ENCODE data around the gene BDH1. TPM values are rescaled to one million over a fixed set of nuclear protein-coding genes. Genes with fewer than 3 reads are reported as not detected.

BDH1 gene
- total and polyA plus RNA-seq, 2 of the 13 experiments (the other 11 are each of a cell fraction or from before 2014, with no cell fraction given) = 21.2 to 71.9 TPM

- TF ChIP-seq, protein P1, sequence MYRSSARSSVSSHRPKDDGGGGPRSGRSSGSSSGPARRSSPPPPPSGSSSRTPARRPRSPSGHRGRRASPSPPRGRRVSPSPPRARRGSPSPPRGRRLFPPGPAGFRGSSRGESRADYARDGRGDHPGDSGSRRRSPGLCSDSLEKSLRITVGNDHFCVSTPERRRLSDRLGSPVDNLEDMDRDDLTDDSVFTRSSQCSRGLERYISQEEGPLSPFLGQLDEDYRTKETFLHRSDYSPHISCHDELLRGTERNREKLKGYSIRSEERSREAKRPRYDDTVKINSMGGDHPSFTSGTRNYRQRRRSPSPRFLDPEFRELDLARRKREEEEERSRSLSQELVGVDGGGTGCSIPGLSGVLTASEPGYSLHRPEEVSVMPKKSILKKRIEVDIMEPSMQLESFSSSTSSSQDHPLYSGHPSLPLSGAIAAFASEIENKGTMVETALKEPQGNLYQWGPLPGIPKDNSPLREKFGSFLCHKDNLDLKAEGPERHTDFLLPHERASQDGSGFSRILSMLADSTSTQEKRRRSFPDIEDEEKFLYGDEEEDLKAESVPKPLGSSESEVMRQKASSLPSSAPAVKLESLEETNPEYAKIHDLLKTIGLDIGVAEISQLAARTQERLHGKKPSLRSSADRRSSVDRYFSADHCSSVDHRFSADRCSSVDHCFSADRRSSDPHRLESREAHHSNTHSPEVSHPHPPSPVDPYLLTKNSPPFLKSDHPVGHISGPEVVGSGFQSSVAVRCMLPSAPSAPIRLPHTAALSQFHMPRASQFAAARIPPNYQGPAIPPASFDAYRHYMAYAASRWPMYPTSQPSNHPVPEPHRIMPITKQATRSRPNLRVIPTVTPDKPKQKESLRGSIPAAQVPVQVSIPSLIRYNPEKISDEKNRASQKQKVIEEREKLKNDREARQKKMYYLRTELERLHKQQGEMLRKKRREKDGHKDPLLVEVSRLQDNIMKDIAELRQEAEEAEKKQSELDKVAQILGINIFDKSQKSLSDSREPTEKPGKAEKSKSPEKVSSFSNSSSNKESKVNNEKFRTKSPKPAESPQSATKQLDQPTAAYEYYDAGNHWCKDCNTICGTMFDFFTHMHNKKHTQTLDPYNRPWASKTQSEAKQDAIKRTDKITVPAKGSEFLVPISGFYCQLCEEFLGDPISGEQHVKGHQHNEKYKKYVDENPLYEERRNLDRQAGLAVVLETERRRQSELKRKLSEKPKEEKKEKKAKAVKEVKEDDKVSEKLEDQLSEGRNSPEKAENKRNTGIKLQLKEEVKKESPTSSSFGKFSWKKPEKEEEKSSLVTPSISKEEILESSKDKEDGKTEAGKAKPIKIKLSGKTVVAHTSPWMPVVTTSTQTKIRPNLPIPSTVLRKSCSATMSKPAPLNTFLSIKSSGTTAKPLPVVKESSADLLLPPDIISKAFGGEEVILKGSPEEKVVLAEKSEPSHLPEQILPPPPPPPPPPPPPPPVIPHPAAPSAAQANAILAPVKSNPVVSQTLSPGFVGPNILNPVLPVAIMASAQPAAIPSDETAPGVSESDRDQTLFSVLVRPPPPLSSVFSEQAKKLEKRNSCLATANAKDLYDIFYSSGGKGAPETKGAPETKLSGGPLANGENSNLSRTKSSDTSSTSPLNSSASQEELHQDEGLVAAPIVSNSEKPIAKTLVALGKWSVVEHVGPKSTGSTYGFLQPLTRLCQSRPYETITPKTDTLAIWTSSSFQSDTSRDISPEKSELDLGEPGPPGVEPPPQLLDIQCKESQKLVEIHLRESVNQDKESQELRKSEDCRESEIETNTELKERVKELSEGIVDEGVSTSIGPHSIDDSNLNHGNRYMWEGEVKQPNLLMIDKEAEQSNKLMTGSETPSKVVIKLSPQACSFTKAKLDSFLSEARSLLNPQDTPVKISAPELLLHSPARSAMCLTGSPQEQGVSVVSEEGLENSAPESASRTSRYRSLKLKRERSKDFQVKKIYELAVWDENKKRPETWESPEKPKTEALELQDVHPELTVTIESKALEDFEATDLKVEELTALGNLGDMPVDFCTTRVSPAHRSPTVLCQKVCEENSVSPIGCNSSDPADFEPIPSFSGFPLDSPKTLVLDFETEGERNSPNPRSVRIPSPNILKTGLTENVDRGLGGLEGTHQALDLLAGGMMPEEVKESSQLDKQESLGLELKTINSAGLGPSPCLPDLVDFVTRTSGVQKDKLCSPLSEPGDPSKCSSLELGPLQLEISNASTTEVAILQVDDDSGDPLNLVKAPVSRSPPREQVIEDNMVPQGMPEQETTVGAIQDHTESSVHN (CRISPR knock-in tag; IDR thresholded peaks at IDR 0.05) = no peak
- TF ChIP-seq, protein P2, sequence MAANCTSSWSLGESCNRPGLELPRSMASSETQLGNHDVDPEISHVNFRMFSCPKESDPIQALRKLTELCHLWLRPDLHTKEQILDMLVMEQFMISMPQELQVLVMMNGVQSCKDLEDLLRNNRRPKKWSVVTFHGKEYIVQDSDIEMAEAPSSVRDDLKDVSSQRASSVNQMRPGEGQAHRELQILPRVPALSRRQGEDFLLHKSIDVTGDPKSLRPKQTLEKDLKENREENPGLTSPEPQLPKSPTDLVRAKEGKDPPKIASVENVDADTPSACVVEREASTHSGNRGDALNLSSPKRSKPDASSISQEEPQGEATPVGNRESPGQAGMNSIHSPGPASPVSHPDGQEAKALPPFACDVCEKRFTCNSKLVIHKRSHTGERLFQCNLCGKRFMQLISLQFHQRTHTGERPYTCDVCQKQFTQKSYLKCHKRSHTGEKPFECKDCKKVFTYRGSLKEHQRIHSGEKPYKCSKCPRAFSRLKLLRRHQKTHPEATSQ (CRISPR knock-in tag; IDR thresholded peaks at IDR 0.05; ENCODE audit: borderline replicate concordance) = no peak
- TF ChIP-seq, protein P3, sequence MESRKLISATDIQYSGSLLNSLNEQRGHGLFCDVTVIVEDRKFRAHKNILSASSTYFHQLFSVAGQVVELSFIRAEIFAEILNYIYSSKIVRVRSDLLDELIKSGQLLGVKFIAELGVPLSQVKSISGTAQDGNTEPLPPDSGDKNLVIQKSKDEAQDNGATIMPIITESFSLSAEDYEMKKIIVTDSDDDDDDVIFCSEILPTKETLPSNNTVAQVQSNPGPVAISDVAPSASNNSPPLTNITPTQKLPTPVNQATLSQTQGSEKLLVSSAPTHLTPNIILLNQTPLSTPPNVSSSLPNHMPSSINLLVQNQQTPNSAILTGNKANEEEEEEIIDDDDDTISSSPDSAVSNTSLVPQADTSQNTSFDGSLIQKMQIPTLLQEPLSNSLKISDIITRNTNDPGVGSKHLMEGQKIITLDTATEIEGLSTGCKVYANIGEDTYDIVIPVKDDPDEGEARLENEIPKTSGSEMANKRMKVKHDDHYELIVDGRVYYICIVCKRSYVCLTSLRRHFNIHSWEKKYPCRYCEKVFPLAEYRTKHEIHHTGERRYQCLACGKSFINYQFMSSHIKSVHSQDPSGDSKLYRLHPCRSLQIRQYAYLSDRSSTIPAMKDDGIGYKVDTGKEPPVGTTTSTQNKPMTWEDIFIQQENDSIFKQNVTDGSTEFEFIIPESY (CRISPR knock-in tag; IDR thresholded peaks at IDR 0.05) = no peak
- no peak for TF ChIP-seq TBX2 (CRISPR knock-in tag; IDR thresholded peaks at IDR 0.05; ENCODE audit: borderline replicate concordance)
- TF ChIP-seq SOX5 (CRISPR knock-in tag; IDR thresholded peaks at IDR 0.05; ENCODE audit: borderline replicate concordance) = no peak
- TF ChIP-seq GLI4 (CRISPR knock-in tag; IDR thresholded peaks at IDR 0.05; ENCODE audit: borderline replicate concordance) = 0 out of 2 replicates have a peak, but pooled peaks have one; percentile 56
- TF ChIP-seq SUZ12 (IDR thresholded peaks at IDR 0.05; ENCODE audit: low read depth, low read length) = peak; percentile 32; the same call in 1 of the 2 replicates
- peak; percentile 93 for TF ChIP-seq THAP11 (CRISPR knock-in tag; IDR thresholded peaks at IDR 0.05)
- peak; percentile 51; the same call in 1 of the 2 replicates for TF ChIP-seq RAD51 (IDR thresholded peaks at IDR 0.05; ENCODE audit: borderline replicate concordance)
- no peak for TF ChIP-seq HDAC6 (IDR thresholded peaks at IDR 0.05; ENCODE audit: low read depth, low read length)
- no peak for TF ChIP-seq CBFB (CRISPR knock-in tag; IDR thresholded peaks at IDR 0.05)
- peak; percentile 75 for TF ChIP-seq NFYB (CRISPR knock-in tag; IDR thresholded peaks at IDR 0.05)
- no peak for TF ChIP-seq ZNF234 (CRISPR knock-in tag; conservative IDR thresholded peaks at IDR 0.05)
- no peak for TF ChIP-seq ZFP1 (CRISPR knock-in tag; IDR thresholded peaks at IDR 0.05)
- TF ChIP-seq ZFY (CRISPR knock-in tag; IDR thresholded peaks at IDR 0.05) = no peak
- TF ChIP-seq ZNF713 (CRISPR knock-in tag; IDR thresholded peaks at IDR 0.05) = no peak
- TF ChIP-seq RFX1 (IDR thresholded peaks at IDR 0.05) = no peak
- peak; percentile 9; the same call in 1 of the 2 replicates for TF ChIP-seq FOXK1 (CRISPR knock-in tag; IDR thresholded peaks at IDR 0.05; ENCODE audit: borderline replicate concordance, low read depth)
Measured at GRCh38 chr3:197501496-197501878, 54.3 kb downstream of the BDH1 start (continued).
